K562 (cell line): ENCODE data around the gene HPS1. TPM values are rescaled to one million over a fixed set of nuclear protein-coding genes. Genes with fewer than 3 reads are reported as not detected.

Experiments used
- ARHGAP35 ChIP-seq: fragments of 450-650 bp; IDR thresholded peaks from 2 replicates; pipeline ENCODE4 v1.6.1; 2018; ENCODE audit not compliant: partially characterized antibody
- DEAF1 ChIP-seq: fragments of 450-650 bp; formaldehyde crosslinking; IDR thresholded peaks from 2 replicates; pipeline ENCODE4 v1.4.0; 2020; ENCODE audit warnings: mild to moderate bottlenecking, moderate library complexity
- MNT ChIP-seq, 2 experiments: fragments of 450-650 bp; conservative IDR thresholded peaks; 2 replicates each; pipeline ENCODE4 v1.6.1; 2017; ENCODE audit warnings: mild to moderate bottlenecking in 2 of 2, moderate library complexity in 2 of 2
- NR2C2 ChIP-seq, 2 experiments: fragments of 200-800 bp in 1 of 2; sonication (Bioruptor generic) in 1 of 2; sonication (generic) in 1 of 2; formaldehyde crosslinking in 1 of 2; IDR thresholded peaks; 2 replicates each; pipeline versions ENCODE4 v1.6.1 to v1.8.0; 2016 to 2022; ENCODE audit warnings: mild to moderate bottlenecking in 1 of 2, missing compliant biosample characterization in 1 of 2, missing genetic modification characterization in 1 of 2, missing genetic modification reagents in 1 of 2
- SAP30 ChIP-seq: fragments of 200-600 bp; sonication (generic); IDR thresholded peaks from 2 replicates; pipeline ENCODE4 v1.6.1; 2012; ENCODE audit warnings: borderline replicate concordance, low read depth, mild to moderate bottlenecking, moderate library complexity, low read length, control low read depth, inconsistent platforms; ENCODE audit not compliant: insufficient read depth, poor library complexity, severe bottlenecking
- ZFP36 ChIP-seq: fragments of 150-350 bp; IDR thresholded peaks from 2 replicates; pipeline ENCODE4 v1.6.1; 2018; ENCODE audit warnings: low read length, low read depth; ENCODE audit not compliant: partially characterized antibody
- polyA plus RNA-seq, 8 experiments: library from polyadenylated mRNA; depleted of rRNA in 4 of 8; stranded (reverse) in 5 of 8; unstranded in 3 of 8; fragments of >200 nt; fragmentation: Nextera tagmentation in 2 of 8; fragmentation: Illumina TruSeq in 1 of 8; extraction: Ambion mirVana in 2 of 8; extraction: Trizol in 1 of 8; gene quantifications; 2 replicates each; pipeline versions ENCODE4 v1.2.1 to v1.2.3, GENCODE V29; 2011 to 2014; ENCODE audit warnings: inconsistent platforms in 1 of 8, missing spikeins in 1 of 8
- total RNA-seq, 7 experiments: library from RNA; depleted of rRNA in 6 of 7; stranded (reverse); fragments of >200 nt in 6 of 7; fragmentation: Illumina TruSeq in 2 of 7; extraction: Trizol in 2 of 7; gene quantifications; 2 replicates each; pipeline versions ENCODE4 v1.2.1 to v1.2.3, GENCODE V29; 2011 to 2021; ENCODE audit warnings: low replicate concordance in 1 of 7

The HPS1 gene
- total and polyA plus RNA-seq, 9 of the 15 experiments (the other 6 are each of a cell fraction or from before 2014, with no cell fraction given): 18.1 to 43.6 (median 26.3) TPM

GRCh38 chr10:98481404-98481945 is 34.7 kb upstream of the HPS1 start (continued):
- TF ChIP-seq NR2C2 (CRISPR knock-in tag; IDR thresholded peaks at IDR 0.05) (no peak), NR2C2 (tag; IDR thresholded peaks at IDR 0.05) (no peak), ARHGAP35 (no peak), MNT (conservative IDR thresholded peaks at IDR 0.05) (no peak), ZFP36 (no peak), DEAF1 (CRISPR knock-in tag) (no peak), SAP30 (no peak)
- TF ChIP-seq, all 486 proteins: peak for 0
